Thyroid gland (tissue), 4 donors: ENCODE measurements around the gene LEFTY2.

Experiments
- POLR2A ChIP-seq, 2 donors: fragments of 450-650 bp; IDR thresholded peaks; one replicate each; pipeline ENCODE4 v1.6.1; 2017; ENCODE audit warnings: antibody characterized with exemption in 2 of 2, mild to moderate bottlenecking in 2 of 2, moderate library complexity in 1 of 2
- TF ChIP-seq, protein P1 (sequence below), 6 experiments: fragments of 200-600 bp in 3 of 6; fragments of 450-650 bp in 3 of 6; sonication (generic) in 3 of 6; IDR thresholded peaks; one replicate each; pipeline ENCODE4 v1.5.1; 2016 to 2019; ENCODE audit warnings: antibody characterized with exemption in 6 of 6, mild to moderate bottlenecking in 2 of 6, inconsistent platforms in 1 of 6, moderate library complexity in 1 of 6

DNA sequence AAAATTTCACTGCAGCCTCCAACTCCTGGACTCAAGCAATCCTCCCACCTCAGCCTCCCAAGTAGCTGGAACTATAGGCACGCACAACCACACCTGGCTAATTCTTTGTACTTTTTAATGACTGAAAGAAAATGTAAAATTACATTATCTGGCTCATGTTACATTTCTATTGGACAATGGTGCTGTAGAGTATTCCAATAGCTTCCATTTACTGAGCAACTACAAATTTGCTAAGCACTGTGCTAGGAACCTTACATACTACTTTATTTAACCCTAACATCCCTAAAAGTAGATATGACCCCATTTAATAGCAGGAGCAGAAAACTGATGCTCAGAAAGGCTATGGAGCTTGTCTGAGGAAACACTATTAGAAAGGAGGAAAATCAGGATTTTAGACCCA is 38.4 kb upstream of the LEFTY2 start:
- TF ChIP-seq, protein P1, sequence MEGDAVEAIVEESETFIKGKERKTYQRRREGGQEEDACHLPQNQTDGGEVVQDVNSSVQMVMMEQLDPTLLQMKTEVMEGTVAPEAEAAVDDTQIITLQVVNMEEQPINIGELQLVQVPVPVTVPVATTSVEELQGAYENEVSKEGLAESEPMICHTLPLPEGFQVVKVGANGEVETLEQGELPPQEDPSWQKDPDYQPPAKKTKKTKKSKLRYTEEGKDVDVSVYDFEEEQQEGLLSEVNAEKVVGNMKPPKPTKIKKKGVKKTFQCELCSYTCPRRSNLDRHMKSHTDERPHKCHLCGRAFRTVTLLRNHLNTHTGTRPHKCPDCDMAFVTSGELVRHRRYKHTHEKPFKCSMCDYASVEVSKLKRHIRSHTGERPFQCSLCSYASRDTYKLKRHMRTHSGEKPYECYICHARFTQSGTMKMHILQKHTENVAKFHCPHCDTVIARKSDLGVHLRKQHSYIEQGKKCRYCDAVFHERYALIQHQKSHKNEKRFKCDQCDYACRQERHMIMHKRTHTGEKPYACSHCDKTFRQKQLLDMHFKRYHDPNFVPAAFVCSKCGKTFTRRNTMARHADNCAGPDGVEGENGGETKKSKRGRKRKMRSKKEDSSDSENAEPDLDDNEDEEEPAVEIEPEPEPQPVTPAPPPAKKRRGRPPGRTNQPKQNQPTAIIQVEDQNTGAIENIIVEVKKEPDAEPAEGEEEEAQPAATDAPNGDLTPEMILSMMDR (IDR thresholded peaks at IDR 0.05) = no peak
- TF ChIP-seq POLR2A (IDR thresholded peaks at IDR 0.05) = no peak
